ENCODE results near the gene PIGQ.

Gene PIGQ

GRCh38 chr16:615122-615521 lies 45.4 kb downstream of the PIGQ start:
- H3K4me3 ChIP-seq (ENCODE audit: low read length), result no peak overlapping the region
- H3K27ac ChIP-seq (ENCODE audit: low read length), result no peak overlapping the region
- no peaks in the 10 kb centered on the region for H4K20me1 ChIP-seq (ENCODE audit: insufficient read depth, low read length)
- H3K4me2 ChIP-seq (ENCODE audit: low read length), result no peak overlapping the region
- TF ChIP-seq EZH2phosphoT487 (IDR thresholded peaks at IDR 0.05; ENCODE audit: low read depth), result no peak
- no peak for TF ChIP-seq CTCF (IDR thresholded peaks at IDR 0.05; ENCODE audit: low read depth, low read length)
- no peaks in the 10 kb centered on the region for H3K9me3 ChIP-seq (ENCODE audit: insufficient read depth, low read length)
- H3K4me1 ChIP-seq (ENCODE audit: low read length), result no peaks in the 10 kb centered on the region
- H3K9ac ChIP-seq (ENCODE audit: low read length), result no peak overlapping the region
- no peaks in the 10 kb centered on the region for H3K27me3 ChIP-seq (ENCODE audit: low read depth, low read length)
- H2AFZ ChIP-seq (ENCODE audit: low read depth, low read length), result no peak overlapping the region
- no peaks in the 10 kb centered on the region for H3K79me2 ChIP-seq (ENCODE audit: low read length)
- H3K36me3 ChIP-seq (replicated peaks; ENCODE audit: low read depth, low read length), result no peaks in the 10 kb centered on the region

- H3K36me3 ChIP-seq (replicated peaks; ENCODE audit: low read depth, low read length), result no peaks in the 10 kb centered on the region
- H3K27me3 ChIP-seq (ENCODE audit: low read depth, low read length), result no peaks in the 10 kb centered on the region
- H3K9me3 ChIP-seq (ENCODE audit: insufficient read depth, low read length), result no peaks in the 10 kb centered on the region
- H3K9ac ChIP-seq (ENCODE audit: low read length), result no peak overlapping the region
- H3K27ac ChIP-seq (ENCODE audit: low read length), result no peak overlapping the region
- no peaks in the 10 kb centered on the region for H3K79me2 ChIP-seq (ENCODE audit: low read length)
- no peak for TF ChIP-seq CTCF (IDR thresholded peaks at IDR 0.05; ENCODE audit: low read depth, low read length)
- TF ChIP-seq EZH2phosphoT487 (IDR thresholded peaks at IDR 0.05; ENCODE audit: low read depth), result no peak
- no peak overlapping the region for H3K4me2 ChIP-seq (ENCODE audit: low read length)
- no peak overlapping the region for H3K4me3 ChIP-seq (ENCODE audit: low read length)
- no peaks in the 10 kb centered on the region for H3K4me1 ChIP-seq (ENCODE audit: low read length)
- H4K20me1 ChIP-seq (ENCODE audit: insufficient read depth, low read length), result no peaks in the 10 kb centered on the region
- H2AFZ ChIP-seq (ENCODE audit: low read depth, low read length), result no peak overlapping the region
These were observed 47.2 kb downstream of the PIGQ start for GRCh38 chr16:616733-617586.

- no peak overlapping the region for H2AFZ ChIP-seq (ENCODE audit: low read depth, low read length)
- no peaks in the 10 kb centered on the region for H3K9me3 ChIP-seq (ENCODE audit: insufficient read depth, low read length)
- no peak overlapping the region for H3K9ac ChIP-seq (ENCODE audit: low read length)
- no peak overlapping the region for H3K27ac ChIP-seq (ENCODE audit: low read length)
- H3K79me2 ChIP-seq (ENCODE audit: low read length), result no peaks in the 10 kb centered on the region
- H3K36me3 ChIP-seq (replicated peaks; ENCODE audit: low read depth, low read length), result no peaks in the 10 kb centered on the region
- TF ChIP-seq EZH2phosphoT487 (IDR thresholded peaks at IDR 0.05; ENCODE audit: low read depth) (no peak), CTCF (IDR thresholded peaks at IDR 0.05; ENCODE audit: low read depth, low read length) (no peak)
- H4K20me1 ChIP-seq (ENCODE audit: insufficient read depth, low read length), result no peaks in the 10 kb centered on the region
- H3K4me2 ChIP-seq (ENCODE audit: low read length), result no peak overlapping the region
- H3K27me3 ChIP-seq (ENCODE audit: low read depth, low read length), result no peaks in the 10 kb centered on the region
- no peak overlapping the region for H3K4me3 ChIP-seq (ENCODE audit: low read length)
- H3K4me1 ChIP-seq (ENCODE audit: low read length), result no peaks in the 10 kb centered on the region
These were observed 48.1 kb downstream of the PIGQ start for GRCh38 chr16:617855-618254.

GRCh38 chr16:619476-620100 lies 49.8 kb downstream of the PIGQ start:
- Histone ChIP-seq H4K20me1 (ENCODE audit: insufficient read depth, low read length) (no peaks in the 10 kb centered on the region), H3K27me3 (ENCODE audit: low read depth, low read length) (no peaks in the 10 kb centered on the region), H3K79me2 (ENCODE audit: low read length) (no peaks in the 10 kb centered on the region), H2AFZ (ENCODE audit: low read depth, low read length) (no peak overlapping the region), H3K4me1 (ENCODE audit: low read length) (no peaks in the 10 kb centered on the region), H3K4me2 (ENCODE audit: low read length) (no peak overlapping the region), H3K36me3 (replicated peaks; ENCODE audit: low read depth, low read length) (no peaks in the 10 kb centered on the region), H3K27ac (ENCODE audit: low read length) (no peak overlapping the region), H3K9ac (ENCODE audit: low read length) (no peak overlapping the region), H3K4me3 (ENCODE audit: low read length) (no peak overlapping the region), H3K9me3 (ENCODE audit: insufficient read depth, low read length) (no peaks in the 10 kb centered on the region)
- TF ChIP-seq CTCF (IDR thresholded peaks at IDR 0.05; ENCODE audit: low read depth, low read length) (no peak), EZH2phosphoT487 (IDR thresholded peaks at IDR 0.05; ENCODE audit: low read depth) (no peak)
